H1 (cell line): ENCODE measurements around the gene AK6. TPM values are rescaled to one million over a fixed set of nuclear protein-coding genes. Genes with fewer than 3 reads are reported as not detected.

Experiments used
- polyA plus RNA-seq, 7 experiments: library from polyadenylated mRNA; depleted of rRNA in 3 of 7; stranded (reverse) in 5 of 7; unstranded in 2 of 7; fragments of >200 nt in 5 of 7; fragments of 200-250 nt in 2 of 7; gene quantifications; 1 replicate in 5 of 7; 2 replicates in 1 of 7; 4 replicates in 1 of 7; pipeline versions ENCODE4 v1.2.1 to v1.2.3, GENCODE V29; 2011 to 2013; ENCODE audit warnings: missing spikeins in 2 of 7, mixed read lengths in 2 of 7
- total RNA-seq: library from RNA; stranded (reverse); fragmentation: NEBNext Ultra II Directional; extraction: Animal tissue kit (Norgen Biotek cat#: 25700); gene quantifications from 2 replicates; pipeline ENCODE4 v1.2.1, GENCODE V29; 2021
- TF ChIP-seq, protein P1 (sequence below), 3 experiments: IDR thresholded peaks; 1 replicate in 2 of 3; 2 replicates in 1 of 3; pipeline versions ENCODE4 v1.5.1 to v1.6.1; 2011; ENCODE audit warnings: low read length in 3 of 3, mild to moderate bottlenecking in 3 of 3, inconsistent platforms in 2 of 3, low read depth in 1 of 3, moderate library complexity in 1 of 3; ENCODE audit not compliant: insufficient read depth in 1 of 3; ENCODE audit errors: control extremely low read depth in 1 of 3

The AK6 gene
- total and polyA plus RNA-seq, 2 of the 8 experiments (the other 6 are each of a cell fraction or from before 2014, with no cell fraction given): 22.5 to 51.2 TPM

DNA sequence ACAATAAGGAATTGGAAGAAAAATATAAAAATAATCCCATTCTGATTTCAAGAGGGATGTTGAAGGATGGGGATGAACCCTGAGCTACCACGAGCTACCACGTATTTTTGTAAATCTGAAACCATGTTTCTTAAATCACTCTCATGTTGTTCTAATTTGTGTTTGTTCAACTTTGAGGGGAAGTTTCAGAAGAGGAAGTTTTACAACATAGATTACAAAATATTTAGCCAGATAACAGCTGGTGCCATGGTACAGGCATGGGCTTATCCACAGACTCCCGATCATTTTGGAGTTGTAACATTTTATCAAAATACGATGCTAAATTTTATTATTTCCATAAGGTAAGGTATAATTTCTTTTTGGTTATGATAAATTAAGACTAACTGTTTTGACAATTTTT, 51.9 kb downstream of the AK6 start (continued):
- TF ChIP-seq, protein P1, sequence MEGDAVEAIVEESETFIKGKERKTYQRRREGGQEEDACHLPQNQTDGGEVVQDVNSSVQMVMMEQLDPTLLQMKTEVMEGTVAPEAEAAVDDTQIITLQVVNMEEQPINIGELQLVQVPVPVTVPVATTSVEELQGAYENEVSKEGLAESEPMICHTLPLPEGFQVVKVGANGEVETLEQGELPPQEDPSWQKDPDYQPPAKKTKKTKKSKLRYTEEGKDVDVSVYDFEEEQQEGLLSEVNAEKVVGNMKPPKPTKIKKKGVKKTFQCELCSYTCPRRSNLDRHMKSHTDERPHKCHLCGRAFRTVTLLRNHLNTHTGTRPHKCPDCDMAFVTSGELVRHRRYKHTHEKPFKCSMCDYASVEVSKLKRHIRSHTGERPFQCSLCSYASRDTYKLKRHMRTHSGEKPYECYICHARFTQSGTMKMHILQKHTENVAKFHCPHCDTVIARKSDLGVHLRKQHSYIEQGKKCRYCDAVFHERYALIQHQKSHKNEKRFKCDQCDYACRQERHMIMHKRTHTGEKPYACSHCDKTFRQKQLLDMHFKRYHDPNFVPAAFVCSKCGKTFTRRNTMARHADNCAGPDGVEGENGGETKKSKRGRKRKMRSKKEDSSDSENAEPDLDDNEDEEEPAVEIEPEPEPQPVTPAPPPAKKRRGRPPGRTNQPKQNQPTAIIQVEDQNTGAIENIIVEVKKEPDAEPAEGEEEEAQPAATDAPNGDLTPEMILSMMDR (IDR thresholded peaks at IDR 0.05; ENCODE audit: control extremely low read depth in 1 of 3, insufficient read depth in 1 of 3, low read depth in 1 of 3, low read length in 3 of 3): no peak
